Panc1 (cell line): ENCODE measurements around the gene VPS41. TPM values are rescaled to one million over a fixed set of nuclear protein-coding genes. Genes with fewer than 3 reads are reported as not detected.

Experiments used
- ATAC-seq: fragments of 200-7000 bp; cut with Tn5 transposase; 2 replicates; pipeline ENCODE4 v1.9.1; 2020; ENCODE audit warnings: mild to moderate bottlenecking, moderate library complexity
- BruUV-seq: library from RNA; stranded (reverse); fragments of 400-500 nt; replicated peaks from 2 replicates; lab custom pipeline; 2021; lab: Mats Ljungman, UMichigan
- CTCF ChIA-PET: fragments of 300-600 bp; sonication (Branson Sonifier 250); formaldehyde crosslinking; loops from one replicate; lab custom pipeline; 2022; ENCODE audit warnings: antibody characterized with exemption; lab: Charles Lee
- POLR2A ChIA-PET: fragments of 300-600 bp; sonication (Branson Sonifier 250); formaldehyde crosslinking; loops from one replicate; lab custom pipeline; 2022; ENCODE audit warnings: antibody characterized with exemption; lab: Charles Lee
- DNase-seq: peaks from one replicate; pipeline ENCODE4 v3.0.0-alpha.2; 2010; ENCODE audit warnings: low read depth, low spot score
- H3K27ac ChIP-seq: 2 replicates; pipeline ENCODE4 v1.5.1; 2011; ENCODE audit warnings: mild to moderate bottlenecking, low read length, inconsistent platforms
- H3K27me3 ChIP-seq: fragments of 200-500 bp; sonication (Bioruptor generic); 2 replicates; pipeline ENCODE4 v1.6.0; 2014; ENCODE audit warnings: low read length, inconsistent platforms; ENCODE audit not compliant: control insufficient read depth, insufficient read depth
- H3K36me3 ChIP-seq: fragments of 200-500 bp; sonication (Bioruptor generic); 2 replicates; pipeline ENCODE4 v1.5.1; 2014; ENCODE audit warnings: inconsistent platforms, mild to moderate bottlenecking, low read length, moderate library complexity; ENCODE audit not compliant: control insufficient read depth, insufficient read depth
- H3K4me1 ChIP-seq: 2 replicates; pipeline ENCODE4 v1.5.1; 2011; ENCODE audit warnings: inconsistent platforms, mild to moderate bottlenecking, low read length, moderate library complexity; ENCODE audit not compliant: control insufficient read depth, insufficient read depth
- H3K4me3 ChIP-seq, 2 experiments: 2 replicates each; pipeline ENCODE4 v1.5.1; 2011 to 2012; ENCODE audit warnings: low read depth in 2 of 2, low read length in 2 of 2, mild to moderate bottlenecking in 2 of 2, inconsistent platforms in 1 of 2, moderate library complexity in 1 of 2
- H3K9me3 ChIP-seq: fragments of 200-500 bp; sonication (Bioruptor generic); 2 replicates; pipeline ENCODE4 v1.5.1; 2014; ENCODE audit warnings: low read depth, mild to moderate bottlenecking, inconsistent platforms, low read length, moderate library complexity; ENCODE audit not compliant: control insufficient read depth, insufficient read depth
- CTCF ChIP-seq: fragments of 450-650 bp; IDR thresholded peaks from 2 replicates; pipeline ENCODE4 v1.5.1; 2017; ENCODE audit warnings: mild to moderate bottlenecking
- POLR2AphosphoS5 ChIP-seq: IDR thresholded peaks from 2 replicates; pipeline ENCODE4 v1.6.1; 2012; ENCODE audit warnings: mild to moderate bottlenecking, low read depth, low read length, moderate library complexity
- SIN3A ChIP-seq: IDR thresholded peaks from 2 replicates; pipeline ENCODE4 v1.6.1; 2012; ENCODE audit warnings: low read depth, mild to moderate bottlenecking, low read length, moderate library complexity, borderline replicate concordance; ENCODE audit not compliant: insufficient read depth
- TCF7L2 ChIP-seq: IDR thresholded peaks from 2 replicates; pipeline ENCODE4 v1.6.1; 2011; ENCODE audit warnings: mild to moderate bottlenecking, low read depth, low read length, inconsistent platforms
- in situ Hi-C: cut with HindIII; loops from 2 replicates; pipeline ENCODE4 v1.10.0; 2016; ENCODE audit warnings: low sequenced_read_pairs, low pct_unique_long_range_greater_than_20kb
- intact Hi-C: fragments of 100-400 bp; cut with micrococcal nuclease; formaldehyde crosslinking; loops from one replicate; pipeline ENCODE4 v1.10.0; 2022; ENCODE audit not compliant: unreplicated experiment
- total RNA-seq: library from RNA; stranded (reverse); gene quantifications from one replicate; pipeline ENCODE4 v1.2.1, GENCODE V29; 2021; ENCODE audit not compliant: unreplicated experiment
- TF ChIP-seq, protein P1 (sequence below), 2 experiments: IDR thresholded peaks; 2 replicates each; pipeline ENCODE4 v1.6.1; 2011 to 2012; ENCODE audit warnings: low read depth in 2 of 2, control low read depth in 1 of 2, low read length in 1 of 2, mild to moderate bottlenecking in 1 of 2, moderate library complexity in 1 of 2; ENCODE audit not compliant: insufficient read depth in 1 of 2

The VPS41 gene
- total RNA-seq, 1 experiment from 2014 or later = 127 TPM

DNA sequence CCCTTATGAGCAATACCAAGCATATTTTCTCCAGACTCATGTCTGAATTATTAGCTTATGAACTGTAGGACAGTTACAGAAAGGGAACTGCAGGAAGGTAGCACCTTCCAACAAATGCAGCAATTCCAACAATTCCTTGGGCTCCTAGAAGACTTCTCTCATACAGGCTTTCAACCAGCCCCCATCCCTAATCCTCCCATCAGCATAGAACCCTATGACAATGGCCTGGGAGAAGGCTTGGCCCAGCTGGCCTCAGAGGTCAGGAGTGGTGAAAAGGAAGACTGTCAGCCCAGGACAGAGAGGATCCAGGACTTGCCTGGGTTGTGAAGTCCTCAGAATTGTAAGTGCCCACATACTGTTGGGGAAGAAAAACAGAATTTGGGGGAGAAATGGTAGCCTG is 5.9 kb downstream of the VPS41 start:
- Histone ChIP-seq H3K36me3 (no peaks in the 10 kb centered on the region), H3K4me3 (no peak overlapping the region), H3K27me3 (no peaks in the 10 kb centered on the region), H3K9me3 (no peaks in the 10 kb centered on the region), H3K4me1 (peaks cover 2% of the 10 kb centered on the region; the same call in 1 of the 2 replicates), H3K27ac (no peak overlapping the region)
- ATAC-seq = no peak
- in situ Hi-C loops = no loop called here
- DNase-seq = no peak
- BruUV-seq = no TSS peak
- CTCF ChIA-PET = interaction anchor here (0.6 kb wide), 1 partner anchor 97 kb away, joined by 6 read pairs; no protein-coding TSS in a partner anchor
- TF ChIP-seq CTCF (no peak), TCF7L2 (no peak), POLR2AphosphoS5 (no peak), SIN3A (no peak)
- TF ChIP-seq, protein P1, sequence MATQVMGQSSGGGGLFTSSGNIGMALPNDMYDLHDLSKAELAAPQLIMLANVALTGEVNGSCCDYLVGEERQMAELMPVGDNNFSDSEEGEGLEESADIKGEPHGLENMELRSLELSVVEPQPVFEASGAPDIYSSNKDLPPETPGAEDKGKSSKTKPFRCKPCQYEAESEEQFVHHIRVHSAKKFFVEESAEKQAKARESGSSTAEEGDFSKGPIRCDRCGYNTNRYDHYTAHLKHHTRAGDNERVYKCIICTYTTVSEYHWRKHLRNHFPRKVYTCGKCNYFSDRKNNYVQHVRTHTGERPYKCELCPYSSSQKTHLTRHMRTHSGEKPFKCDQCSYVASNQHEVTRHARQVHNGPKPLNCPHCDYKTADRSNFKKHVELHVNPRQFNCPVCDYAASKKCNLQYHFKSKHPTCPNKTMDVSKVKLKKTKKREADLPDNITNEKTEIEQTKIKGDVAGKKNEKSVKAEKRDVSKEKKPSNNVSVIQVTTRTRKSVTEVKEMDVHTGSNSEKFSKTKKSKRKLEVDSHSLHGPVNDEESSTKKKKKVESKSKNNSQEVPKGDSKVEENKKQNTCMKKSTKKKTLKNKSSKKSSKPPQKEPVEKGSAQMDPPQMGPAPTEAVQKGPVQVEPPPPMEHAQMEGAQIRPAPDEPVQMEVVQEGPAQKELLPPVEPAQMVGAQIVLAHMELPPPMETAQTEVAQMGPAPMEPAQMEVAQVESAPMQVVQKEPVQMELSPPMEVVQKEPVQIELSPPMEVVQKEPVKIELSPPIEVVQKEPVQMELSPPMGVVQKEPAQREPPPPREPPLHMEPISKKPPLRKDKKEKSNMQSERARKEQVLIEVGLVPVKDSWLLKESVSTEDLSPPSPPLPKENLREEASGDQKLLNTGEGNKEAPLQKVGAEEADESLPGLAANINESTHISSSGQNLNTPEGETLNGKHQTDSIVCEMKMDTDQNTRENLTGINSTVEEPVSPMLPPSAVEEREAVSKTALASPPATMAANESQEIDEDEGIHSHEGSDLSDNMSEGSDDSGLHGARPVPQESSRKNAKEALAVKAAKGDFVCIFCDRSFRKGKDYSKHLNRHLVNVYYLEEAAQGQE (IDR thresholded peaks at IDR 0.05; ENCODE audit: insufficient read depth in 1 of 2, low read depth in 2 of 2, low read length in 1 of 2) = no peak
- intact Hi-C loops = no loop called here
- POLR2A ChIA-PET = no interaction called here

DNA sequence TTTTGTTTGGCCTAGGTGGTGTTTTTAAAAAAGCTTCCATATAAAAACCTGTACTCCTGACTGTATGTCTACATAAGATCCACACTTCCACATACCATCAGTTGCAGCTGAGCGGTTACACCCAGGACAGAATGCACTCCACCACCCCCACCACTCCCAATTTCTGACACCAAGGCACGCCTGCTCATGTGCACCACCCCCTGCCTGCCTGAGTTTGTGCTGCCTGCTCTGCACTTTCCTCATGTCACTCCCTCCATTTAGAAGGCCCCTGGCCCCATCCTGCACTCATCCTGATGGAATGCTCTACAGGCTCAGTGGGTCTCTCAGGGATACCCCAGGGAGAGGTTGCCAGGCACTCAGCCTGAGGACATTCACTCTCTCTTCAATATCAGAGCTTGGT is 6.5 kb downstream of the VPS41 start:
- in situ Hi-C loops (no loop called here), intact Hi-C loops (no loop called here)
- no TSS peak for BruUV-seq
- TF ChIP-seq, protein P1 (IDR thresholded peaks at IDR 0.05; ENCODE audit: insufficient read depth in 1 of 2, low read depth in 2 of 2, low read length in 1 of 2) = no peak
- no peak for TF ChIP-seq CTCF
- no peaks in the 10 kb centered on the region for H3K36me3 ChIP-seq
- H3K27me3 ChIP-seq = no peaks in the 10 kb centered on the region
- DNase-seq (no peak), ATAC-seq (no peak)
- CTCF ChIA-PET = no interaction called here
- no peaks in the 10 kb centered on the region for H3K9me3 ChIP-seq
- POLR2A ChIA-PET = no interaction called here
- no peak overlapping the region for H3K4me3 ChIP-seq
- H3K27ac ChIP-seq = no peak overlapping the region
- H3K4me1 ChIP-seq = no peaks in the 10 kb centered on the region; the same call in 1 of the 2 replicates
